ENCODE results near the gene CSRNP3.

Gene CSRNP3

GRCh38 chr2:165450156-165450555, 19.3 kb upstream of the CSRNP3 start:
- no peak overlapping the region for H3K27ac ChIP-seq
- TF ChIP-seq ZFX (IDR thresholded peaks at IDR 0.05; ENCODE audit: borderline replicate concordance) (no peak), CTCF (IDR thresholded peaks at IDR 0.05) (no peak)

- H3K27ac ChIP-seq, result no peak overlapping the region
Observed at GRCh38 chr2:165452327-165452726, 17.2 kb upstream of the CSRNP3 start.

GRCh38 chr2:165453561-165454094, 15.9 kb upstream of the CSRNP3 start:
- H3K27ac ChIP-seq, result no peak overlapping the region
- TF ChIP-seq CTCF (IDR thresholded peaks at IDR 0.05), result no peak
- no peak for TF ChIP-seq ZFX (IDR thresholded peaks at IDR 0.05; ENCODE audit: borderline replicate concordance)

More at GRCh38 chr2:165452327-165452726, 17.2 kb upstream of the CSRNP3 start:
- no peak for TF ChIP-seq ZFX (IDR thresholded peaks at IDR 0.05; ENCODE audit: borderline replicate concordance)
- no peak for TF ChIP-seq CTCF (IDR thresholded peaks at IDR 0.05)

GRCh38 chr2:165454905-165455304, 14.6 kb upstream of the CSRNP3 start:
- no peak for TF ChIP-seq CTCF (IDR thresholded peaks at IDR 0.05)
- no peak for TF ChIP-seq ZFX (IDR thresholded peaks at IDR 0.05; ENCODE audit: borderline replicate concordance)
- H3K27ac ChIP-seq, result no peak overlapping the region

GRCh38 chr2:165456027-165456426, 13.5 kb upstream of the CSRNP3 start:
- no peak for TF ChIP-seq CTCF (IDR thresholded peaks at IDR 0.05)
- no peak for TF ChIP-seq ZFX (IDR thresholded peaks at IDR 0.05; ENCODE audit: borderline replicate concordance)

GRCh38 chr2:165462443-165462842, 7.1 kb upstream of the CSRNP3 start:
- H3K27ac ChIP-seq, result no peak overlapping the region
- TF ChIP-seq CTCF (IDR thresholded peaks at IDR 0.05) (no peak), ZFX (IDR thresholded peaks at IDR 0.05; ENCODE audit: borderline replicate concordance) (no peak)

More at GRCh38 chr2:165456027-165456426, 13.5 kb upstream of the CSRNP3 start:
- H3K27ac ChIP-seq, result no peak overlapping the region

GRCh38 chr2:165466386-165466785, 3.1 kb upstream of the CSRNP3 start:
- no peak for TF ChIP-seq ZFX (IDR thresholded peaks at IDR 0.05; ENCODE audit: borderline replicate concordance)
- no peak for TF ChIP-seq CTCF (IDR thresholded peaks at IDR 0.05)

More at GRCh38 chr2:165466386-165466785, 3.1 kb upstream of the CSRNP3 start:
- no peak overlapping the region for H3K27ac ChIP-seq

Measured in 22Rv1 (cell line).